Epithelial cell of proximal tubule (primary cell): ENCODE measurements around the gene FAM20C. TPM values are rescaled to one million over a fixed set of nuclear protein-coding genes. Genes with fewer than 3 reads are reported as not detected.
A peak's percentile ranks its signal among the peaks of the same experiment; 100 is the strongest.

Source experiments
- DNase-seq: peaks from one replicate; pipeline ENCODE4 v3.0.0-alpha.2; 2011; ENCODE audit warnings: low read depth
- H3K4me3 ChIP-seq: 2 replicates; pipeline ENCODE4 v1.5.1; 2011; ENCODE audit warnings: low read depth, mild to moderate bottlenecking, low read length
- CTCF ChIP-seq: conservative IDR thresholded peaks from 2 replicates; pipeline ENCODE4 v1.5.1; 2012; ENCODE audit warnings: low read depth, mild to moderate bottlenecking, low read length
- total RNA-seq: library from RNA; depleted of rRNA; stranded (reverse); fragments of >200 nt; gene quantifications from 2 replicates; pipeline ENCODE4 v1.2.3, GENCODE V29; 2015

The FAM20C gene
- total RNA-seq, 1 donor from 2014 or later: 84.2 TPM

GRCh38 chr7:195010-195829, 2.8 kb downstream of the FAM20C start:
- H3K4me3 ChIP-seq: peak overlapping the region; percentile 94
- DNase-seq: no peak
- peak; percentile 4 for TF ChIP-seq CTCF

DNA sequence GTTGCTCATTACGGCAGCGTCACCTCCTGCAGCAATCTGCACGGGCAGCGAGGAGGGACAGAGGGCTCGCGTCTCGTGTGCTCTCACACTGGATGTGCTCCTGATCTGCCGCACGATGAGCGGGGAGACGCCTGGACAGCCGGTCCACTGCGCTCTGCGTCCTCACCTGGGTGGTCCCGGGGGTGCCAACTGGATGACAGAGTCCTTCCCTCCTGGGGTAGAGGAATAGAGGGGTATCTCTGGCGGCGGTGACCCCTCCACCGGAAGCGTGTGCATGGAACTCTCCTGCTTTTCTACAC, 3.4 kb downstream of the FAM20C start:
- TF ChIP-seq CTCF: no peak
- no peak for DNase-seq
- peak overlapping the region; percentile 94 for H3K4me3 ChIP-seq

GRCh38 chr7:196283-196682, 3.9 kb downstream of the FAM20C start:
- DNase-seq: no peak
- H3K4me3 ChIP-seq: peak overlapping the region; percentile 94
- TF ChIP-seq CTCF: no peak

- no peak for DNase-seq
- H3K4me3 ChIP-seq: peak overlapping the region; percentile 94
- TF ChIP-seq CTCF: no peak
Observed at GRCh38 chr7:196778-197321, 4.5 kb downstream of the FAM20C start.

DNA sequence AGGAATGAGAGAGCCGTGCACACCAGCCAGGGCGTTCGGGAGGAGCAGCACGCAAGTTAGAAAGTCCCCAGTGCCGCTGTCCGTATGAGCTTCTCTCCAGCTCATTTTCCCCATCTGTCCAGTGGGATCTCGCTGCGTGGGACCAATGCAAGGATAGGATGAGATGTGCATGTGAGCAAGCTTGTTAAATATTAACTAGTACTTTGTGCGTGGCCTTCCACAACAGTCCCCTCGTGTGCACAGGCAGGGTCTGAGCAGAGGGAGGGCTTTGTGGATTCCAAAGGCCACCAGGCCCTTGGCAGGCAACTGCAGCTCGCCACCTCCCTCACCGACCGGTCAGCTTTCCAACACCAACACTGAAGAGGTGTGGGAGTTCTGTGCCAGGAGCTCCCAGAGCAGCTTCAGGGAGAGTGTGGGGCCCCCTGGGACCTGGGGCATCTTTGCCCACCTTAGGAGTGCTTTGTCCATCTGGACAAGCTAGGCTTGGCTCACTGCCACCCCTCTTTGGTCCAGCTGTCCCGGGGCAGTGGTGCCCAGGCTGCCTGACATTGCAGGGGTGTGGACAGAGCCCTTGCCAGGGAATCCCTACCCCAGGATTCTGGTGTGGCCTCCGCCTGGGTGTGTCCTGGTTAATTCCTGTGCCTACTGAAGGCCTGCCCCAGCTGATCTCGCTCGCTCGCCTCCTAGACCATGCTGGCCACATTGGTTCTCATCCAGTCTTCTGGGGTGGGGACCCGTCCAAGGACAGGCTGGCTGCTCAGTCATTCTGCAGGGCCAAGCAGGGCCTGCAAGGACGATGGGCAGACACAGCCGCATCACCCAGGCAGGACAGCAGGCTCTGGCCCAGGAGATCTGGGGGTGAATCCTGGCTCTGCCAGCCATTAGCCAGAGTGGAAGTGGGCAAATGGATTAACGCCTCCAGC, 5.3 kb downstream of the FAM20C start:
- DNase-seq: no peak
- TF ChIP-seq CTCF: no peak
- H3K4me3 ChIP-seq: no peak overlapping the region

DNA sequence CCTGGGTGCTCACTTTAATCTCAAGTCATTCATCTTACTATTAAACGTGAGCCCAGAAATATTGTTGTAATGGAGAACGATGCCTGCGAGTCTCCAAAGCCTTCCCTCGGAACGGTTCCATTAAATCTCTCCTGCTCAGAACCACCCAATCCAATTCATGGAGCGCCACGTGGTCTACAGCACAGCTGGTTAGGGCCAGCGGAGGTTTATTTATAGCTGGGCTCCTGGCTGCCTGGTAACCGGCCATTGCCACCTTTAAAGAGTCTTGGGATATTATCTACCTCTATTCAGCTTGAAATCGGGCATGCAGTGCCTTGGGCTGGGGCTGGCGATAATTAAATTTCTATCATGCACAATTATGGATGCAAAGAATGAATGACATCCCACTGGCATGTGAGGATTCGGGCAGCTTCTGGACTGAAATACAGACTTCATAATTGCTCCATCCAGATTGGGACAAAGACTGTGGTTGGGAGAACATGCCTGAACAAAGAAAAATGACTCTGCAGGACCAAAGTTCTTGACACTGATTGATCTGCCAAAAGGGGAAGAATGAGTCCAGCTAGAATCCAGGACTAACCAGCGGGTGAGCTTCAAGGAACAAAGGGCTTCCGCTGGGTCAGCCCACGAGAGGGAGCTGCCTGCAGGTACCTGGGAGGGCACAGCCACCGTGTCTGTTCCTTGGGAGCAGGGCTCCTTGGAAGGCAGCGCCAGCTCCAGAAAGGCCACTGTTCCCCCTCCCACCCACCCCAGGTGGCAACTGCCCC, 7.3 kb downstream of the FAM20C start:
- no peak for DNase-seq
- no peak overlapping the region for H3K4me3 ChIP-seq
- no peak for TF ChIP-seq CTCF
